ENCODE results near the gene SYNE1. TPM values are rescaled to one million over a fixed set of nuclear protein-coding genes. Genes with fewer than 3 reads are reported as not detected.
A peak's percentile ranks its signal among the peaks of the same experiment; 100 is the strongest.

The SYNE1 gene
- polyA plus RNA-seq, 5 donors: 62.3 to 107 (median 90.2) TPM

- no peak for DNase-seq
These were observed 403.4 kb downstream of the SYNE1 start for GRCh38 chr6:152233547-152234320.

- peak; percentile 9 to 15 for DNase-seq
These were observed 404.5 kb downstream of the SYNE1 start for GRCh38 chr6:152232501-152233151.

GRCh38 chr6:152229330-152229729 is 407.8 kb downstream of the SYNE1 start:
- no peak for DNase-seq

- DNase-seq: no peak
These were observed 411.0 kb downstream of the SYNE1 start for GRCh38 chr6:152226119-152226518.

GRCh38 chr6:152225241-152225934 is 411.8 kb downstream of the SYNE1 start:
- DNase-seq: no peak

GRCh38 chr6:152223636-152224035 is 413.5 kb downstream of the SYNE1 start:
- DNase-seq: no peak

GRCh38 chr6:152221806-152222628 is 415.1 kb downstream of the SYNE1 start:
- no peak for DNase-seq

GRCh38 chr6:152220786-152221185 is 416.4 kb downstream of the SYNE1 start:
- DNase-seq: no peak

GRCh38 chr6:152218887-152219286 is 418.3 kb downstream of the SYNE1 start:
- DNase-seq: no peak

- no peak for DNase-seq
These were observed 424.7 kb downstream of the SYNE1 start for GRCh38 chr6:152212437-152212836.

- no peak for DNase-seq
These were observed 428.0 kb downstream of the SYNE1 start for GRCh38 chr6:152209211-152209610.

- no peak for DNase-seq
These were observed 429.0 kb downstream of the SYNE1 start for GRCh38 chr6:152207915-152208714.

- no peak for DNase-seq
These were observed 430.9 kb downstream of the SYNE1 start for GRCh38 chr6:152206072-152206818.

- no peak for DNase-seq
These were observed 432.6 kb downstream of the SYNE1 start for GRCh38 chr6:152204591-152204990.

GRCh38 chr6:152201120-152201519 is 436.0 kb downstream of the SYNE1 start:
- no peak for DNase-seq

GRCh38 chr6:152195896-152196295 is 441.3 kb downstream of the SYNE1 start:
- no peak for DNase-seq

- no peak for DNase-seq
These were observed 447.4 kb downstream of the SYNE1 start for GRCh38 chr6:152189736-152190135.

- no peak for DNase-seq
These were observed 449.2 kb downstream of the SYNE1 start for GRCh38 chr6:152188011-152188410.

GRCh38 chr6:152186840-152187239 is 450.3 kb downstream of the SYNE1 start:
- no peak for DNase-seq

- no peak for DNase-seq
These were observed 452.1 kb downstream of the SYNE1 start for GRCh38 chr6:152184917-152185574.

Measured in right lung (tissue), 5 donors.